Activated CD4-positive, alpha-beta T cell treated with anti-CD3 and anti-CD28 coated beads for 48 hours (primary cell): ENCODE results near the gene GFAP.

Experiments
- DNase-seq: peaks from one replicate; pipeline ENCODE4 v3.0.0-alpha.2; 2020

GFAP gene

DNA sequence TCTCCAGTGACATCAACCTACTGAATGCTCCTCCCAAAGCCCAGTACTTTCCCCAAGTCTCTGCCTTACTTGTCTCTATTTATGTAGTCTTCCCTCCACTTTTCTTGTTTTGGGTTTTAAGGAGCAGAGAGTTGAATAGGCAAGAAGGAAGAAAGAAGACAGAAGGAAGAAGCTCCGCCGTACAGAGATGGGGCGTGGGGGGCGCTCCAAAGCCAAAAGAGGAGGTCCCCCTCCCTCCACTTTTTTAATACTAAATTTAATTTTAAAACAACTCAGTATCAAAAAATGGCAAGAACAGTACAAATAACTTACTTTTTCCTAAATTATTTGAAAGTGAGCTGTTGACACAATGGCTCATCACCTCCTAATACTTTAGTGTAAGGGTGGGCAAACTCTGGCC is 20.7 kb downstream of the GFAP start:
- DNase-seq = peak; percentile 27

DNA sequence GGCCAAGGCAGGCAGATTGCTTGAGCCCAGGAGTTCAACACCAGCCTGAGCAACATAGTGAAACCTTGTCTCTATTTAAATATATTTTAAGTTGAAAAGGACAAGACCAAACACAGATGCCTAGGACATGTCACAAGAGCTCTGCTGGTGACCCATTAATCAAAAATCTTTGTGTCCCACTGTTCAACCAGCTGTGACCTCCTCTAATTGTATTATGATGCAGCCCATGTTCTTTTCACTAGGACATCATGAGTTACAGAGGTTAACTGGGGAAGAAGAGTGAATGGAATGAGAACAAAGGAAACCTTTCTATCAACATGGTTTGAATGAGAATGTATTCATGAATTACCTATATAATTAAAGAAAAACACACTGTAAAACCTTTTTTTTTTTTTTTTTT is 23.1 kb downstream of the GFAP start:
- no peak for DNase-seq

DNA sequence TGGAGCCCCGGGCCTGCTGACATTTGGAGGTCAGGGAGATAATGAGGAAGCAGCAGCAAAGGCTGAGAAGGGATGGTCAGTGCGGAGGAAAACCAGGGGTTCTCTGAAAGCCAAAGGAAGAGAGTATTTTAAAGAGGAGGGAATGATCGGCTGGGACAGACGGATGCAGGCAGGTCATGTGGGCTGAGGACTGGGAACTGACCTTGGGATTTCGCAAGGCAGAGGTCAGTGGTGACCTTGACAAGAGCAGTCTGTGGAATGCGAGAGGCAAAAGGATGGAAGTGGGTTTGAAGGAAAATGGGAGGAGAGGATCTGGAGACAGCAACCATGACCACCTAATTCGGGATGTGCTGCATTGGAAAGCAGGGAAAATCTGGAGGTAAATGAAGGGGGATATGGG is 26.3 kb downstream of the GFAP start:
- DNase-seq = no peak

DNA sequence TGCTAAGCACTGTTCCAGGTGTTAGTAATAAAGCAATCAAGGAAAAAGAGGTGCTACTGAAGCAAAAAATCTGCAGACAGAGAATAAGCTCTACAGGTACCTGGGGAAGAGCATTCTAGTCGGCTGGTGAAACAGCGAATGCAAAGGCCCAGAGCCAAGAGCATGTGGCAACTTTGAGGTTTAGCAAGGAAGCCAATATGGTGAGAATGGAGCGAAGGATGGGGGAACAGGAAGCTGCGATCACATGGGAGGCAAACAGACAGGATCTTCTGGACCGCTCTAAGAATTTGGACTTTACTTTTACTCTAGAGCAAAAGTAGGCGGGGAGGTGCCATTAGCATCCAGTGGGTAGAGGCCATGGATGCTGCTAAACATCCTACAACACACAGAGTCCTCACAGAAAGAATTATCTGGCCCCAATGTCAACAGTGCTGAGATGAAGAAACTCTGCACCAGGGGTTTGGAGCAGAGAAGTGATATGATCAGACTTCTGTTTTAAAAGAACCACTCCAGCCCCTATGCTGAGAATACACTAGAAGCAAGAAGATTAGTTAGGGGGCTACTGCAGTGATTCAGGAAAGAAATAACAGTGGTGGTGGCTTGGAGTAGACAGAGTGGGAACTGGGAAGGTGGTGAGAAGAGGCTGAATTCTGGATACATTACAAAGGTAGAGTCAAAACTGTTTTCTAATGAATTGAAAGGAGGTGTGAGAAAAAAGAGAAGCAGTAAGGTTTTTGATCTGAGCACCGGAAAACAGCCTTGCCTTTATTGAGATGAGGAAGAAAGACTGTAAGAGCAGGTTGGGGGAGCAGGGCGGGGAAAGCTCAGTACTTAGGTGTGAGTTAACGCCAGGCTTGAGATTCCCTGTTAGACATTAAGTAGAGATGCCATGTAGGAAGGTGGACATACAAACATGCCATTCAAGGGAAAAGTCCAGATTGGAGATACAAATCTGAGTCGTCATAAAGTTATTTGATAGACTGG is 27.0 kb downstream of the GFAP start:
- DNase-seq = no peak

DNA sequence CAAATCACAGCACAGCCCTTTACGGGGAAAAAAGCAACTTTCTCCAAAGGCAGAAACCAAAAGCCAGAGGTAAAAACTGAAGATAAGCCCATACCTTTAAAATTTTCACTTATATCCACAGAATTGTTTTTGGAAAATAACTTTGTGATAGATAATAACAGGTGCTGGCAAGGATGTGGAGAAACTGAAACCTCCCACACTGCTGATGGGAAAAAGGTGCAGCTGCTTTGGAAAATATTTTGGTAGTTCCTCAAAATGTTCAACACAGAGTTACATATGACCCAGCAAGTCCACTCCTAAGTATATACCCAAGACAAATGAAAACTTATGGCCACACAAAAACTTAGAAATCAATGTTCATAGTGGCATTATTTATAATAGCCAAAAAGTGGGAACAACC is 28.3 kb downstream of the GFAP start:
- no peak for DNase-seq

DNA sequence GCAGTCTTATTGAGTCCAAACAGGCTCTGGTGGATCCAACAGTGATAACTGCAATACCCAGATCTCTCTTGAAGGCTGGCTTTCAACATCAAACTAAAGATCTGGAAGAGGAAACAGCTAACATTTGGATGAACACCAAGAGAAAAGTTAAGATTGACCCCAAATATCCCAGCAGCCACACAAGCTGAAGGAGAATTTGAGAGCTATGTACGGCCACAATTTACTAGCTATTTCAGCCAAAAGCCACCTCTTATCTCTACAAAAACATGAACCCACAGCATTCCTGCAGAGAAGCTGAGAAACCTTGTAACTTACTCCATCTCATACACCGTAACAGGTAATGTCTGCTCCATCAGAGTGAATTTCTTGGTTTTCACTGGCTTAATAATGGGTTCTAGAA is 30.4 kb downstream of the GFAP start:
- no peak for DNase-seq

DNA sequence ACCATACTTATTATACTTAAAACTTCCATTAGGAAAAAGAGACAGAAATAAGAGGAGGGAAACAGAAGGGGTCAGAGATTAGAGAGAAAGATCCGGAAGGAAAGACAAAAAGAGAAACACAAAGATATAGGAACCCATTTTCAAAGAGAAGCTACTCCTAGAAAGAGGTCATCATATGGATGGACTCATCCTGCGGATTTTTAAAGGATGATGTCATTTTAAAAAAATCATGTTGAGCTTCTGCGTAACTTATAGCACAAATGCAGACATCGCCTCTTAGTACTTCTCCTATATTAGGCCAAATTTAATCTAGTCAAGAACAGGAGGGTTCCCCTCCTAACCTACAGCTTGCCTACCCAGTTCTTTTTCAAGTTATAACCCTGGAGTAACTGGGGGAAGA is 34.2 kb downstream of the GFAP start:
- DNase-seq = no peak

DNA sequence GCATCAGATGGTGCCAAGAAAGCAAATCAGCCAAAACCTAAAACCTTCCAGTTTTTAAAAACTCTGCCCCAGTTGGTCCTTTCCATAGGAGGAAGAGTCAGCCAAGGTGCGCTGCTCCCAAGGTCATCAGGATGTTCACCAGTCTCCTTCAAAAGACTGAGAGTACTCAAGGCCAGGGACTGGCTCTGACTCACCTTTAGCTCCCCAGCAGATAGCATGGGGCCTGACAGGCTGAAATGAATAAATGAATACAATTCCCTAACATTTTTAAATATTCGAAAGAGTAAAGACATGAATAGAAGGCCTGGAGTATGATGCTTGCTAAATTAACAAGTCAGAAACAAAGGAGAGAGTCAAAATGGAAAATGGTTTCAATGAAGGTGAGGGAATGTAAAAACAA is 35.2 kb downstream of the GFAP start:
- DNase-seq = no peak

DNA sequence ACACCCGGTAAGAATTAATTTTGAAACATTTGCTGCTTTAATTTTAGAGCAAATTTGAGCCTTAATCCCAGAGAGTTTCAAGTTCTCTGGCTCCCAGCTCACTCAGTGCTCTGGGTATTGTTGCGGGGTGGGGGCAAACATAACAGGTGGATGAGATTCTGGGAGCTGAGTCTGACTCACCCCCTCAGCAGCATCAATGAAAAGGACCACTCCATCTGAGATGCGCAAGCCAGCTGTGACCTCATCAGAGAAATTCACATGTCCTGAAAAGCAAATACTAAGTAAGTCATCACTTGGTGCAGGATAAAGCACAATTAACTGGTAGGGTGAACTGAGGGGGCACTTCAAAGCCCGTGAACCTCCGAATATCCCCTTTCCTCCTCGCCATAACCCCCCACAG is 35.9 kb downstream of the GFAP start:
- DNase-seq = no peak

DNA sequence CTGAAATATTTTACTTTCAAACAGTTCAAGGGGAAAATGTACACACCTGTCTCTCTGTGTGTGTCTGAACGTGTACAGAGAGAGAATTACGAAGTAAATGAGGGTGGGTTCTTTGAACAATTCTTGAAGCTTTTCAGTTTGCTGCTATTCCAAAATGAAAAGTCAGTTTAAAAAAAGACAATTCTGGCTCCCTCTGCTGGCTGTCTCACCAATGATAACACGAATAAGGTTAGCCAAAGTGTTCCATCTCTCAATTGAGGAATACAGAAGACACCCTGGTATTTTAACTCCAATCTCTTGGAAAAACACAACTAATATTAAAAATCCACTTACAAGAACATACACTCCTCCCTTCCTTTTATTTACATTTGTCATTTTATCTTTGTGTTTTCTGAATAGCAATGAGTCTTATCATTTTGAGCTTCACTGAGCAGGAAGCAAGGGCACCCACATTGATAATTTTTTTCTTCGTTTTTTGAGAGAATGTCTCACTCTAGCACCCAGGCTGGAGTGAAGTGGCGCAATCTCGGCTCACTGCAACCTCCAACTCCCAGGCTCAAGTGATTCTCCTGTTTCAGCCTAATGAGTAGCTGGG is 36.6 kb downstream of the GFAP start:
- DNase-seq = peak; percentile 28

DNA sequence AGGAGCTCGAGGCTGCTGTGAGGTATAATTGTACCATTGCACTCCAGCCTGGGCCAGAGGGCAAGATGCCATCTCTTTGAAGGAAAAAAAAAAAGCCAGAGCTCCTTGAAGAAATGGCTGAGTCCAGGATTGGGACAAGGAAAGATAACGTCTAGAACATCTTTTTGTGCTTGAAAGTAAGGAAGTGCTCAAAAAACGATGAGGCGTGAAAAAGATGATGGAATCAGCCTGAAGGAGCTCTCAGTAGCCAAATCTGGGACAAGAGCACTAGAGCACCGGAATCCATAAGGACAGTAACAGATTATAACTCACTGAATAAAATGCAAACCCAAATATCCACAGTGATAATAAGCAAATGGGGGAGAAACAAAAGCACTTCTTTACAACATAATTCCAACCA is 38.2 kb downstream of the GFAP start:
- DNase-seq = no peak

DNA sequence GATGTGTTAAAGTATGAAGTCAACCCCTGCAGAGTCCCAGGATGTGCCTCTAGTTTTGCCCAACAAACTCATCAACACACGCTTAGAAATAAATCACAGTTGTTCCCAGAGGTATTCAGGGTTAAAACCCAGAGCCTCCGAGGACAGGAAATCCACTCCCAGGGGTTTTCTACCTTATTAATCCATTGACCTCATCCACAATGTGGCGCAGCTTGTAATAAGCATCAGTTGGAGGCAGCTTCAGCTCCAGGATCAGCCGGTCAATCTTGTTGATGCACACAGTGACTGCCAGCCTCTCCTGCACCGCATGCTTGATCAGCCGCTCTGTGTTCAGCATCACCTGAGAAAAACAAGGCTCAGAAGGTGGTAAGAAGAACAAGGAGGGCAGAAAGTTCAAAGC is 39.5 kb downstream of the GFAP start:
- DNase-seq = no peak

DNA sequence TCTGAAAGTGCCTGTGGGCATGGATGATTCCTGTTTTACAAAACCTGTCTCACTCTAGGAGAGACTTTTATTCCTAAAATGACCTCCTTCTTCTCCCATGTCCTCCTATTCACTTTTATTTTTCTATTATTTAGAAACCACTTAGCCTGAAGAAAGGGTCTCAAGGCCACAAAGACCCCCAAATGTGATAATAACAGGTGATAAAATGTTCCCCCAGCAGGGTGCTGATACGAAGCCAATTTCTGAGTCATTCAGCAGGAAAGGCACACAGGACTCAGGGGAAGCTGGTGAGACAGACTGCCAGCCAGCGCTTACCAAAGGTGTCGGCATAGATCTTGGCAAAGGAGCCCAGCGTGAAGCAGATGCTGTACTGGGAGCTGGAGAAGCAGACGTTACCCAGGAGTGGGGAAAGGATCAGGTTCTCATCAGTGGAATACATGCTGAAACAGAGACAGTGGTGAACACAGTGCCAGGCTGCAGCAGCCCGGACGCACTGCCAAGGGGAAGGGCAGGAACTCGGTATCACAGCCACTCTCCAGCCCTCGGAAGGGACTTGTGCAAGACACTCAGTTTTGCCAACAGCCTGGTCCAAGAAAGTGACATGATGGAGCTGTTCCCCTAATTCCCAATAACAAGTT is 43.0 kb downstream of the GFAP start:
- no peak for DNase-seq

DNA sequence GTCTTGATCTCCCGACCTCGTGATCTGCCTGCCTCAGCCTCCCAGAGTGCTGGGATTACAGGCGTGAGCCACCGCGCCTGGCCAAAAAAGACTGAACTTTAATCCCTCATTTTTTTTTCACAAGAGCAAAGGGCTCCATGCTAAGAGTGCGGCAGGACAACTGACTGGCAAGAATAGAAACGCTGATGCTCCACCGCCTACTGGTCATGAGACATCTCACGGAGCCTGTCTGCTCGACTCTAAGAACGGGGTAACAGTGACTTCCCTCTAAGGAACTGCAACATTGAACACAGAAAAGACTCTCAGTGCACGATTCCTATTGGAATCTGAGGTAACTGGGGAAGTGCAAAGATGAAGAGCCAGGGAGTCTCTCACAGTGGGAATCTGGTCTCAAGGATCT is 43.7 kb downstream of the GFAP start:
- no peak for DNase-seq

DNA sequence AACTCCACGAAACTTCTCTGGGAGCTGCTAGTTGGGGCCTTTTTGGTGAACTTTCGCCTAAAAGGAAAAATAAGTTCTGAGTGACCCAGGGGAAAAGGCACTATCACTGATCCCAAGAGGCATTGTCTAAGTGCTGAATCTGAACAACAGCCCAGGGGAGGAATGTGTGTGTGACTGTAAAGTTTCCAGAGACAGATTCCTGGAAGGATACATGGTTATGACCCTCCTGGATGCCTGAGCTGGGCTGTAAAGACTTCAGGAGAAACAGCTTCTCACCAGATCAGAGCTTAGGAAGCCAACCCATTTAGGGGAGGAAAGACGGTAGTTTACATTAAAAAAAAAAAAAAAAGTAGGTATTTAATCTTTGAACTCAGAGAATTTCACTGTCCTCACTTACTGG is 47.5 kb downstream of the GFAP start:
- DNase-seq = no peak

DNA sequence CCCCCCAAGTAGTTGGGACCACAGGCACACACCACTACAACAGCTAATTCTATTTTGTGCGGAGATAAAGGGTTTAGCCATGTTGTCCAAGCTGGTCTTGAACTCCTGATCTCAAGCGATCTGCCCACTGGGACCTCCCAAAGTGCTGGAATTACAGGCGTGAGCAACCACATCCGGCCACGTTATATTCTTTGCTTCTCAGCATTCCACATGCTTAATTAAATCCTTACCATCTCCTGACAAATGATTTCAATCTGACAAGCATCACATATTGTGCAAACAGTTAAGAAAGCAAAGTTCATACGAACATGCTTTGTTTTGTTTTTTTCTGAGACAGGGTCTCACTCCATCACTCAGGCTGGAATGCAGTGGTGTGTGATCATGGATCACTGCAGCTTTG is 49.4 kb downstream of the GFAP start:
- DNase-seq = no peak

DNA sequence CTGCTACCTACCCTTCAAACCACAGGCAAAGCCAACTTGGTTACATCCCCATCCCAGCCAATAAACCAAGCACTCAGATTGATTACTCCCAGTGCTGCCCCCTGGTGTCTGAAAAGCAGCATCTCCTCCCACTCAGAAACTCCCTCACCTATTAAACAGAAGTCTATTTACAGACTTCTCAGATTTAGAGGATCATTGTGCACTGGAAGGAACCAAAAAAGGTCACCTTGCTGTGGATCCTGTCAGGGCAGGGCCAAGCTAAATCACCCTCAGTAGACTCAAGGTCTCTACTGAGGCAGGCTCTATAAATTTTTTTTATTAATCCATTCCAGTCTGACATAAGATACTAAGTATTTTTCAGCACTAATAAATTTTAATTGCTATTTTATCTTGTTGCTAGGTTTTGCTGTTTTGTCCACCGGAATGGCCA is 50.1 kb downstream of the GFAP start:
- DNase-seq = peak; percentile 77

DNA sequence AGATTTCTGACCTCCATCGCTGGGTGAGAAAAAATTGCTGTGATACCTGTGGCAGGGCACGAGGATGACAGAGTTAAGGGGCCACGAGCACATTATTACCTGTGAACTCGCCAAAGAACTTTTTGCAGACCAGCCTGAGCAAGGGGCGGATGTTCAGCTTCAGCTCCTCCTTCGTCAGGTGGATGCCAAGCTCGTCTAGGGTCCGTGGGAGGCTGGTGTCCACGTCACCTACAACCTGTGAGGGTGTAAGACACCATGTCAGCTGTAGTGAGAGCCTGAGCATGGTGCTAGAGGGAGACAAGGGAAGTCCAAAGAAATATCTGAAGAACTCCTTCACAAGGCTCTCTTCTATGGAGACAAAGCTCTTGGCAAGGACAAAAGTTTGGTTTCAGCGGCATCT is 50.5 kb downstream of the GFAP start:
- no peak for DNase-seq

DNA sequence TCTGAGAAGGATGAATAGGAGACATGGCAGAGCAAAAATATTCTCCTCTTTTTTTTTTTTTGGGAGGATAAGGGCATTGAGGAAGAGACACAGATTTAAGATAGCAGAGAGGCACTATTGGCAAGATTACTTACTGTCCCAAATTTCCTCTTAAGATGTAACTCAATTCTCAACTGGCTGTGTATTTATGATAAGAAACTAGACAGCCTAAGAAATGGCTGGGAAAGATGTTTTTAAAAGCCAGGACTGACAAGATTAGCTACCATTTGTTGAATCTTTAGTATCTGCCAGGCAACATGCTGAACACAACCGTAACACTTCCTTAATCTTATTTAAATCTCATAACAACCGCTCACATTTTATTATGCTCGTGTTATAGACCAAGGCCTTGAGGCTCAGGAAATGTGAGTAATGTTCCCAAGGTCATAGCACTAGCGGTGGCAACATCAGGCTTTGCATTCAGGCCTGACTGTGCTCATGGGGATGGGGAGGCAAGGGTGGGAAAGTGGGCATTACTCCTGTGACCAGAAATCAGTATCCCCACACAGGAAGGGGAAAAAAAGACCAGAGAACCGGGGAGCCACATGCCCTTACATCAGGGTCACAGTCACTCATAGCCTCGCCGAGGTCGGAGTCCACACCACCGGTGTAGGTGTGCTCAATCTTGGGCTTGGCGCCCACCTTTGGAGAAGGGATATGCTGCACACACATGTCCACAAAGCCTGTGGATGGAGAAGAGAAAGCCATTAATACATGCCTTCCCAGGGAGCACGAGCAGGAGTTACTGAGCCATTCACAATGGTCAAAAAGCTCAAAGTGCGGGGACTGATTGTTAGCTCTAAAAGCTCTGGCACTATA is 52.0 kb downstream of the GFAP start:
- no peak for DNase-seq

DNA sequence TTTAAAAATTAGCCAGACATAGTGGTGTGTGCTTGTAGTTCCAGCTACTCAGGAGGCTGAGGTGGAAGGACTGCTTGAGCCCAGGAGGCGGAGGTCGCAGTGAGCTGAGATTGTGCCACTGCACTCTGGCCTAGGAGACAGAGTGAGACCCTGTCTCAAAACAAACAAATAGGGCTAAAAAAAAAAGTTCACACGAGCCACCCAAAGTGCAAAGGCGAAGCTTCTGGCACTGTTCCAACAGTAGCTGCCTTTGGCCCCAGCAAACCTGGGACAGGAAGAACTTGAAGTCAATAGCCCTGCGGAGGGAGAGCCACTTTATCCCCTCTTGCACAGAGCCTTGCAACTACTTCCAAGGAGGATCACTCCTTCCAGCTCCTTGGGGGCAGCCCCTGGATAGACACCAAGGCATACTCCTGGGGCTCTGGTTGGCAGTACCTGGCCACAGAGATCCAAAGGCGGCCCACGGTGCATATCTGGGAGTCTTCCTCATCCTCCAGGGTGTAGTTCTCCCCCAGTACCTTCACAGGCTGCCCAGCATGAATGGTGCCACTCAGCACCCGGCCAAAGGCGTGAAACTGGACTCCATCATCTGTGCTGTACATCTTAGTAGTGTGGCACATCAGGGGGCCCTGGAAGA is 52.9 kb downstream of the GFAP start:
- DNase-seq = no peak

DNA sequence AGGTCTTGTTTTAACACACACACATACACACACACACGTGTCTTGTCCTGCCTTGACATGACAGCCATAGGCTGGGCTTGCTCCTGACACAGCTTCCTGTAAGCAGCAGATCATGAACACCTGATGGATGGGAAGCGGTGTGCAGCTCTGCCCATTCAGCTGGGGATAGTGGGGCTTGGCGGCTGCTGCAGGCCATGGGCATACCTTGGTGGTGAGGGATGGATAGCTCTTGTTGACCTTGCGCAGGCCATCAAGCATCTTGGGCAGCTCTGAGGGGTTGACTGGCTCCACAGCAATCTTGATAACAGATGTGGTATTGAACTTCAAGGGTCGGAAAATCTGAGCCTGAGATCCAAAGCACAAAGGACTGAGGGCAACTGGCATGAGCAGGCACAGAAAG is 55.6 kb downstream of the GFAP start:
- no peak for DNase-seq

DNA sequence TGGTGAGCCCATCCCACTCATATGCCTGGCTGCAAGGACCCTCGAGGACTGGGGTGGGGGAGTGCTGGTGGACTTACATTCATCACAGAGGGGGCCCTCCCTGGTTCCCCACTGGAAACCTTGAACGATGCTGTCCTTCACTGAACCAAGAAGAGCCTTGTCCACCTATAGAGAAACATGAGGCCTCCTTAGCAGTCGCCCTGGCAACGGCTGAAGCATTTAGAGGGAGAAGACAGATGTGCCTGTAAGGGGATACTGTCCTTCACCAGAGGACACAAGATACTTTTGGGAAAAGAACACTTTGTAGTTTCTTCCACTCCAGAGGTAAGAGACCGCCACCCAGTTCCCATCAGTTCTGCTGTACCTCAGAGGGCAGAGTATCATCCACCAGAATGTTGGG is 61.1 kb downstream of the GFAP start:
- DNase-seq = no peak
